ENCODE measurements around the gene STK32B. TPM values are rescaled to one million over a fixed set of nuclear protein-coding genes. Genes with fewer than 3 reads are reported as not detected.

Gene STK32B
- total and polyA plus RNA-seq, 9 of the 15 experiments (the other 6 are each of a cell fraction or from before 2014, with no cell fraction given) = 0.03 to 0.20 (median 0.07) TPM; not detected in 2

DNA sequence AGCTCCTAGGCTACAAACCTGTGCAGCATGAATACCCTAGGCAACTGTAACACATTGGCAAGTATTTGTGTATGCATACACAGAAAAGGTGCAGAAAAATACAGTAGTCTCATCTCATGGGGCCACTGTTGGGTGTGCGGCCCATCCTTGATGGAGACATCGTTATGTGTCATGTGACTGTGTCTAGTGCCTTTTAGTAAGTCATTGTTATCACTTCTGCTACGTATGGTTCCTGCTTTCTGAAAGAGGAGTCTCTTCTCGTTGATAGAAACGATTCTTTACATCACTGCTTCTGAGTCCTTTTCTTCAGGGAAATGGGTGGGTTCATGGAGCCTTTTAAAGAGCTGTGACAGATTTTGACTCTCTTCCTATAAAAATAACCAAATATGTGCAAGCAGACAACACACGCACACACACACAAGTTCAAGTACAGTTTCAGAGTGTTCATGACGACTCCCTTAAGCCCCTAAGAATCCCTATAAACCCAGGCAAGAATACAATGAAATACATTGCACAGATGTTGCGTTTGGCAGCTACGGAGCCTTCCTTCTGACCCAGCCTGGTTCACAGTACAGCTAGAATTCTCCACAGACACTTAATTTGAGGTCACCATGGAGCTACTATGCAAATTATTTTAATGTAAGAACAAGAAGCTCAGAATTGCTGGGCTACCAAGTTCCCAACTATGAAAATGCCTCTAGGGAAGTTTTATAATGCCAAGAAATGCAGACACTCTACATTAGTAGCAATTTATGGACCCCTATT lies 10.2 kb upstream of the STK32B start:
- Histone ChIP-seq H2AFZ (ENCODE audit: low read depth, low read length) (peak overlapping the region; percentile 48), H3K4me2 (ENCODE audit: insufficient read depth, low read length) (peak overlapping the region; percentile 26; the same call in 1 of the 2 replicates), H3K4me3 (no peak overlapping the region), H3K9me1 (ENCODE audit: control insufficient read depth, insufficient read depth, low read length) (no peaks in the 10 kb centered on the region), H3K27me3 (ENCODE audit: control insufficient read depth in 2 of 2, insufficient read depth in 2 of 2, low read length in 2 of 2) (no peaks in the 10 kb centered on the region), H3K79me2 (ENCODE audit: control insufficient read depth, insufficient read depth, low read length) (no peaks in the 10 kb centered on the region), H3K27ac (ENCODE audit: extremely low read depth, low read depth, low read length) (no peak overlapping the region; the same call in 2 of the 3 replicates), H3K9me3 (replicated peaks; ENCODE audit: control insufficient read depth, insufficient read depth, low read depth, low read length) (no peaks in the 10 kb centered on the region), H3K4me1 (replicated peaks in 1 of 2; ENCODE audit: control insufficient read depth in 2 of 2, insufficient read depth in 2 of 2, low read length in 2 of 2) (peaks cover 15 to 50% of the 10 kb centered on the region in 2 experiments), H3K9ac (ENCODE audit: insufficient read depth in 1 of 2, low read depth in 2 of 2, low read length in 2 of 2) (no peak overlapping the region), H3K36me3 (ENCODE audit: control insufficient read depth, insufficient read depth, low read length) (no peaks in the 10 kb centered on the region), H4K20me1 (replicated peaks; ENCODE audit: control insufficient read depth, insufficient read depth, low read length) (no peaks in the 10 kb centered on the region)
- FAIRE-seq (no peak), DNase-seq (ENCODE audit: extremely low read depth in 1 of 4, low spot score in 3 of 4) (peak in 1 of 4 experiments; percentile 16), ATAC-seq (no peak)
- ChIA-PET POLR2A (interaction anchor here (1.2 kb wide), 1 partner anchor 11 kb away, joined by 3 read pairs; no protein-coding TSS in a partner anchor), CTCF (ENCODE audit: low intra/inter-chr PET ratio) (no interaction called here)
- intact Hi-C loops (cut with micrococcal nuclease) = no loop called here
- TF ChIP-seq, protein P1, sequence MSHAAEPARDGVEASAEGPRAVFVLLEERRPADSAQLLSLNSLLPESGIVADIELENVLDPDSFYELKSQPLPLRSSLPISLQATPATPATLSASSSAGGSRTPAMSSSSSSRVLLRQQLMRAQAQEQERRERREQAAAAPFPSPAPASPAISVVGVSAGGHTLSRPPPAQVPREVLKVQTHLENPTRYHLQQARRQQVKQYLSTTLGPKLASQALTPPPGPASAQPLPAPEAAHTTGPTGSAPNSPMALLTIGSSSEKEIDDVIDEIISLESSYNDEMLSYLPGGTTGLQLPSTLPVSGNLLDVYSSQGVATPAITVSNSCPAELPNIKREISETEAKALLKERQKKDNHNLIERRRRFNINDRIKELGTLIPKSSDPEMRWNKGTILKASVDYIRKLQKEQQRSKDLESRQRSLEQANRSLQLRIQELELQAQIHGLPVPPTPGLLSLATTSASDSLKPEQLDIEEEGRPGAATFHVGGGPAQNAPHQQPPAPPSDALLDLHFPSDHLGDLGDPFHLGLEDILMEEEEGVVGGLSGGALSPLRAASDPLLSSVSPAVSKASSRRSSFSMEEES (CRISPR knock-in tag; IDR thresholded peaks at IDR 0.05) = peak; percentile 91
- TF ChIP-seq DDX20 (tag; IDR thresholded peaks at IDR 0.05; ENCODE audit: low read depth) (no peak), ZNF766 (CRISPR knock-in tag; conservative IDR thresholded peaks at IDR 0.05) (0 out of 2 replicates have a peak, but pooled peaks have one; percentile 42), TOE1 (IDR thresholded peaks at IDR 0.05; ENCODE audit: borderline replicate concordance) (peak; percentile 70; the same call in 1 of the 2 replicates), TOE1 (CRISPR knock-in tag; IDR thresholded peaks at IDR 0.05; ENCODE audit: borderline replicate concordance, low read depth) (no peak), GABPB2 (CRISPR knock-in tag; conservative IDR thresholded peaks at IDR 0.05) (no peak), MAZ (CRISPR knock-in tag; conservative IDR thresholded peaks at IDR 0.05 in 1 of 2, IDR thresholded peaks at IDR 0.05 in 1 of 2) (no peak), HOXB6 (CRISPR knock-in tag; IDR thresholded peaks at IDR 0.05; ENCODE audit: borderline replicate concordance) (no peak), ZNF785 (CRISPR knock-in tag; IDR thresholded peaks at IDR 0.05) (no peak), WHSC1 (IDR thresholded peaks at IDR 0.05; ENCODE audit: low read length) (no peak), ZNF3 (CRISPR knock-in tag; IDR thresholded peaks at IDR 0.05) (no peak), USF2 (CRISPR knock-in tag; IDR thresholded peaks at IDR 0.05) (peak; percentile 31; the same call in 1 of the 2 replicates), CREBBP (IDR thresholded peaks at IDR 0.05; ENCODE audit: low read depth, low read length) (no peak), SREBF1 (IDR thresholded peaks at IDR 0.05; ENCODE audit: borderline replicate concordance, low read depth, low read length) (no peak), RAD51 (IDR thresholded peaks at IDR 0.05; ENCODE audit: borderline replicate concordance, low read depth) (peak; percentile 42; the same call in 1 of the 2 replicates)
- TF ChIP-seq, protein P2, sequence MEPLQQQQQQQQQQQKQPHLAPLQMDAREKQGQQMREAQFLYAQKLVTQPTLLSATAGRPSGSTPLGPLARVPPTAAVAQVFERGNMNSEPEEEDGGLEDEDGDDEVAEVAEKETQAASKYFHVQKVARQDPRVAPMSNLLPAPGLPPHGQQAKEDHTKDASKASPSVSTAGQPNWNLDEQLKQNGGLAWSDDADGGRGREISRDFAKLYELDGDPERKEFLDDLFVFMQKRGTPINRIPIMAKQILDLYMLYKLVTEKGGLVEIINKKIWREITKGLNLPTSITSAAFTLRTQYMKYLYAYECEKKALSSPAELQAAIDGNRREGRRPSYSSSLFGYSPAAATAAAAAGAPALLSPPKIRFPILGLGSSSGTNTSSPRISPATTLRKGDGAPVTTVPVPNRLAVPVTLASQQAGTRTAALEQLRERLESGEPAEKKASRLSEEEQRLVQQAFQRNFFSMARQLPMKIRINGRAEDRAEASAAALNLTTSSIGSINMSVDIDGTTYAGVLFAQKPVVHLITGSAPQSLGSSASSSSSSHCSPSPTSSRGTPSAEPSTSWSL (CRISPR knock-in tag; IDR thresholded peaks at IDR 0.05; ENCODE audit: borderline replicate concordance) = no peak
- in situ Hi-C loops (cut with MboI) = no loop called here
- WGBS (ENCODE audit: insufficient coverage, low coverage, missing lambda C conversion rate) = 47% methylated on average over 9 of the region's 9 CpGs
- no TSS peak for BruUV-seq (replicated peaks)
